Liver (tissue), 9 donors: ENCODE data around the gene AKAP13. TPM values are rescaled to one million over a fixed set of nuclear protein-coding genes. Genes with fewer than 3 reads are reported as not detected.
A peak's percentile ranks its signal among the peaks of the same experiment; 100 is the strongest.

Experiments
- DNase-seq: peaks from one replicate; pipeline ENCODE4 v3.0.0-alpha.2; 2017; ENCODE audit warnings: low spot score
- H3K27ac ChIP-seq, 2 donors: one replicate each; pipeline ENCODE4 v1.7.0; 2013; ENCODE audit warnings: inconsistent platforms in 2 of 2, low read length in 2 of 2, control low read depth in 1 of 2, low read depth in 1 of 2, mild to moderate bottlenecking in 1 of 2
- H3K27me3 ChIP-seq, 4 donors: one replicate each; pipeline versions ENCODE4 v1.6.1 to v1.7.0; 2013; ENCODE audit warnings: low read length in 3 of 4, inconsistent platforms in 1 of 4, mild to moderate bottlenecking in 1 of 4, moderate library complexity in 1 of 4; ENCODE audit not compliant: control insufficient read depth in 4 of 4, insufficient read depth in 4 of 4
- H3K36me3 ChIP-seq, 4 donors: one replicate each; pipeline versions ENCODE4 v1.6.1 to v1.7.0; 2013; ENCODE audit warnings: low read length in 3 of 4, mild to moderate bottlenecking in 3 of 4, low read depth in 1 of 4, moderate library complexity in 1 of 4; ENCODE audit not compliant: control insufficient read depth in 4 of 4, insufficient read depth in 3 of 4
- H3K4me1 ChIP-seq, 4 donors: one replicate each; pipeline versions ENCODE4 v1.6.1 to v1.7.0; 2013; ENCODE audit warnings: low read length in 3 of 4, mild to moderate bottlenecking in 3 of 4, moderate library complexity in 1 of 4; ENCODE audit not compliant: control insufficient read depth in 4 of 4, insufficient read depth in 4 of 4
- H3K4me3 ChIP-seq, 3 donors: one replicate each; pipeline versions ENCODE4 v1.6.1 to v1.7.0; 2013; ENCODE audit warnings: low read length in 3 of 3, control low read depth in 1 of 3, low read depth in 1 of 3, mild to moderate bottlenecking in 1 of 3
- H3K9ac ChIP-seq, 2 donors: one replicate each; pipeline ENCODE4 v1.7.0; 2013; ENCODE audit warnings: low read length in 2 of 2, mild to moderate bottlenecking in 2 of 2, moderate library complexity in 2 of 2, control low read depth in 1 of 2, low read depth in 1 of 2
- H3K9me3 ChIP-seq, 4 donors: one replicate each; pipeline versions ENCODE4 v1.6.1 to v1.7.0; 2013; ENCODE audit warnings: low read length in 3 of 4; ENCODE audit not compliant: control insufficient read depth in 4 of 4
- CTCF ChIP-seq: fragments of 150-350 bp; IDR thresholded peaks from 2 replicates; pipeline ENCODE4 v1.5.1; 2017; ENCODE audit warnings: improper control_type of control experiment, low read depth, low read length; ENCODE audit not compliant: missing input control
- EGR1 ChIP-seq, 2 donors: IDR thresholded peaks; 2 replicates each; pipeline ENCODE4 v1.6.1; 2016 to 2018; ENCODE audit warnings: antibody characterized with exemption in 2 of 2, low read depth in 2 of 2
- FOXA1 ChIP-seq: IDR thresholded peaks from 2 replicates; pipeline ENCODE4 v1.6.1; 2016; ENCODE audit warnings: antibody characterized with exemption
- FOXA2 ChIP-seq: IDR thresholded peaks from 2 replicates; pipeline ENCODE4 v1.6.1; 2016; ENCODE audit warnings: antibody characterized with exemption
- GABPA ChIP-seq, 2 donors: IDR thresholded peaks in 1 of 2; conservative IDR thresholded peaks in 1 of 2; 2 replicates each; pipeline ENCODE4 v1.6.1; 2016; ENCODE audit warnings: antibody characterized with exemption in 2 of 2, mild to moderate bottlenecking in 1 of 2, moderate library complexity in 1 of 2
- HNF4A ChIP-seq, 2 donors: conservative IDR thresholded peaks; 2 replicates each; pipeline ENCODE4 v1.6.1; 2016; ENCODE audit warnings: antibody characterized with exemption in 2 of 2, mild to moderate bottlenecking in 2 of 2
- HNF4G ChIP-seq: IDR thresholded peaks from 2 replicates; pipeline ENCODE4 v1.6.1; 2016; ENCODE audit warnings: antibody characterized with exemption
- MAX ChIP-seq: IDR thresholded peaks from 2 replicates; pipeline ENCODE4 v1.6.1; 2016; ENCODE audit warnings: antibody characterized with exemption
- NR2F2 ChIP-seq: IDR thresholded peaks from 2 replicates; pipeline ENCODE4 v1.6.1; 2016; ENCODE audit warnings: antibody characterized with exemption
- RAD21 ChIP-seq, 2 donors: IDR thresholded peaks; 2 replicates each; pipeline ENCODE4 v1.6.1; 2016; ENCODE audit warnings: antibody characterized with exemption in 2 of 2, mild to moderate bottlenecking in 2 of 2
- RXRA ChIP-seq, 2 donors: IDR thresholded peaks; 2 replicates each; pipeline ENCODE4 v1.6.1; 2017 to 2018; ENCODE audit warnings: antibody characterized with exemption in 2 of 2, mild to moderate bottlenecking in 1 of 2
- SP1 ChIP-seq: IDR thresholded peaks from 2 replicates; pipeline ENCODE4 v1.6.1; 2018; ENCODE audit warnings: antibody characterized with exemption, mild to moderate bottlenecking
- TAF1 ChIP-seq: conservative IDR thresholded peaks from 2 replicates; pipeline ENCODE4 v1.6.1; 2016; ENCODE audit warnings: antibody characterized with exemption, mild to moderate bottlenecking
- YY1 ChIP-seq: IDR thresholded peaks from 2 replicates; pipeline ENCODE4 v1.6.1; 2016; ENCODE audit warnings: antibody characterized with exemption, mild to moderate bottlenecking
- WGBS: extraction: QIAGEN DNeasy Blood & Tissue Kit; methylation state at CpG from one replicate; pipeline ENCODE4 v1.1.7; 2013; 5-methylcytosine and 5-hydroxymethylcytosine counted together
- polyA plus RNA-seq, 2 donors: library from polyadenylated mRNA; stranded (reverse) in 1 of 2; unstranded in 1 of 2; fragments of 200-250 nt in 1 of 2; fragments of >200 nt in 1 of 2; fragmentation: Nextera tagmentation in 1 of 2; extraction: Ambion mirVana in 1 of 2; gene quantifications; one replicate each; pipeline versions ENCODE4 v1.2.1 to v1.2.3, GENCODE V29; 2013 to 2015
- total RNA-seq, 2 donors: library from RNA; depleted of rRNA; stranded (reverse); fragments of >200 nt; gene quantifications; one replicate each; pipeline ENCODE4 v1.2.3, GENCODE V29; 2014
- TF ChIP-seq, protein P1 (sequence below): IDR thresholded peaks from 2 replicates; pipeline ENCODE4 v1.6.1; 2016; ENCODE audit warnings: antibody characterized with exemption
- TF ChIP-seq, protein P2 (sequence below): IDR thresholded peaks from 2 replicates; pipeline ENCODE4 v1.6.1; 2016; ENCODE audit warnings: antibody characterized with exemption
- donor health status: healthy.
- donor health status: healthy.
- donor health status: healthy.
- donor health status: healthy.
- donor health status: healthy.

The AKAP13 gene
- total and polyA plus RNA-seq, 4 donors = 18.6 to 92.3 (median 37.4) TPM

DNA sequence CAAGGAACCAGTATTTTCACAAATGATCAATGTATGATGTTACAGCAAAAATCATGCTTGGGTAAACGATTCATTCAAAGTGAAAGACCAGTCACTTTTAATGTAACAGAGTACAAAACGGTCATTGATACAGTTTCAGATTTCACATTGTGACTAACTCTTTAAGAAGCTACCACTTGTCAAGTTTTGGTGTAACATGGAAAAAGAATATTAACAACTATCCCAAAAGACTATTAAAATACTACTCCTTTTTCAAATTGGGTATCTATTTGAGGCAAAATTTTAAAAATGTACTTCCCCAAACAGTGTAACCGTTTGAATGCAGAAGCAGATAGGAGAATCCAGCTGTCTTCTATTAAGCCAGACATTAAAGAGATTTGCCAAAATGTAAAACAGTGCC, 31.7 kb downstream of the AKAP13 start:
- Histone ChIP-seq H3K4me1 (peaks cover 0 to 8% (median 3%) of the 10 kb centered on the region in 4 donors), H3K27ac (no peak overlapping the region), H3K36me3 (no peaks in the 10 kb centered on the region)

DNA sequence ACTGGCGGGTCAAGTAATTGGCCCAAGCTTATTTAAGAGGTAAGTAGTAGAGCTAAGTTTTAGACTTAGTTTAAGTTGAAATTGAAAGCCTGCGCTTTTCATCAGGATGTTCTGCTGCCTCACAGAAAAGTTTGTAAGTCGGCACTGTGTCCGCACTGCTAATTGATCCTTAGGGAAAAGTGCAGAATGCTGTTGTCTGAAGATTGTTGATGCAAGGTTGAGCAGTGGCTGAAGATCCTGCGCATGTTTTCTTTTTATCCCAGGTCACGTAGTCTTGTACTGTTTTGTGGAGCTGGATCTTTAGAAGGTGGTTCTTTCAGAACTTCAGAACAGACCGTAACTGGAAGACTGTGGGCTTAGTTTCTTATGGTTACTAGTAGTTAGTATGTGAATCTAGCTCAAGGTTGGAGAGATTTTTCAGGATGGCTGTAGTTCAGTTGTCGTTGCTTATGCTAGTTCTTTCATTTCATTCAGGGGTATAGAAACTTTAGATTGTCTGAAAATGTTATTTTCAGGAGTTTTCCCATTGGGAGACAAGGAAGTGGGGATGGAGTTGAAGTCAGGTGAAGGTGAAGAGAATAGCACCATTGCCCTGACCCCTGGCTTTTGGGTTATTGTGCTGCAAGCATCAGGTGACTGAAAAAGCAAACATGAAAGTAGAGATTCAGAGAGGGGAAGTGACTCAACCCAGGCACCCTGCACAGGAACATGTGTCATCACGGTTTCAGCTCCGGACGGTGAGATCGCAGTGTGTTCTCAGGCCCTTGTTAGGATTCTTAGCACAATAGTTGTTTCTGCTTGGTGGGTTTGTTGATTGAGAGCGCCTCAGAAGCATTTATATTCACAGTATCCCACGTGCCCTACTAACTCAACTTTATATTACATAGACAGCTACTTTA, 32.8 kb downstream of the AKAP13 start:
- 68% methylated on average over 14 of the region's 14 CpGs for WGBS
- DNase-seq = no peak
- H3K9me3 ChIP-seq = no peaks in the 10 kb centered on the region
- no peak overlapping the region for H3K4me3 ChIP-seq
- H3K36me3 ChIP-seq = no peaks in the 10 kb centered on the region
- H3K27me3 ChIP-seq = no peaks in the 10 kb centered on the region
- no peak overlapping the region for H3K9ac ChIP-seq
- H3K4me1 ChIP-seq = peaks cover 0 to 8% (median 3%) of the 10 kb centered on the region in 4 donors
- H3K27ac ChIP-seq = peak overlapping the region in 1 of 2 donors; percentile 8
- TF ChIP-seq TAF1 (no peak), GABPA (IDR thresholded peaks at IDR 0.05 in 1 of 2, conservative IDR thresholded peaks at IDR 0.05 in 1 of 2) (peak in 1 of 2 donors; percentile 70), CTCF (no peak), EGR1 (IDR thresholded peaks at IDR 0.05; ENCODE audit: low read depth in 2 of 2) (peak in 1 of 2 donors; percentile 57), RXRA (IDR thresholded peaks at IDR 0.05) (peak; percentile 94 to 97), NR2F2 (peak; percentile 66), FOXA1 (no peak), FOXA2 (peak; percentile 86), YY1 (peak; percentile 42), SP1 (peak; percentile 48), HNF4A (conservative IDR thresholded peaks at IDR 0.05) (peak; percentile 81 to 82), RAD21 (IDR thresholded peaks at IDR 0.05) (peak; percentile 55 to 56), HNF4G (peak; percentile 23), MAX (peak; percentile 91)
- TF ChIP-seq, protein P1, sequence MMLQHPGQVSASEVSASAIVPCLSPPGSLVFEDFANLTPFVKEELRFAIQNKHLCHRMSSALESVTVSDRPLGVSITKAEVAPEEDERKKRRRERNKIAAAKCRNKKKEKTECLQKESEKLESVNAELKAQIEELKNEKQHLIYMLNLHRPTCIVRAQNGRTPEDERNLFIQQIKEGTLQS = peak; percentile 83
- TF ChIP-seq, protein P2, sequence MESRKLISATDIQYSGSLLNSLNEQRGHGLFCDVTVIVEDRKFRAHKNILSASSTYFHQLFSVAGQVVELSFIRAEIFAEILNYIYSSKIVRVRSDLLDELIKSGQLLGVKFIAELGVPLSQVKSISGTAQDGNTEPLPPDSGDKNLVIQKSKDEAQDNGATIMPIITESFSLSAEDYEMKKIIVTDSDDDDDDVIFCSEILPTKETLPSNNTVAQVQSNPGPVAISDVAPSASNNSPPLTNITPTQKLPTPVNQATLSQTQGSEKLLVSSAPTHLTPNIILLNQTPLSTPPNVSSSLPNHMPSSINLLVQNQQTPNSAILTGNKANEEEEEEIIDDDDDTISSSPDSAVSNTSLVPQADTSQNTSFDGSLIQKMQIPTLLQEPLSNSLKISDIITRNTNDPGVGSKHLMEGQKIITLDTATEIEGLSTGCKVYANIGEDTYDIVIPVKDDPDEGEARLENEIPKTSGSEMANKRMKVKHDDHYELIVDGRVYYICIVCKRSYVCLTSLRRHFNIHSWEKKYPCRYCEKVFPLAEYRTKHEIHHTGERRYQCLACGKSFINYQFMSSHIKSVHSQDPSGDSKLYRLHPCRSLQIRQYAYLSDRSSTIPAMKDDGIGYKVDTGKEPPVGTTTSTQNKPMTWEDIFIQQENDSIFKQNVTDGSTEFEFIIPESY = peak; percentile 56

More for the DNA sequence above, 31.7 kb downstream of the AKAP13 start:
- no peaks in the 10 kb centered on the region for H3K9me3 ChIP-seq
- DNase-seq = no peak
- no peak overlapping the region for H3K4me3 ChIP-seq
- H3K9ac ChIP-seq = no peak overlapping the region
- no peaks in the 10 kb centered on the region for H3K27me3 ChIP-seq
- WGBS = 51% methylated on average over 3 of the region's 3 CpGs
- TF ChIP-seq TAF1 (no peak), NR2F2 (no peak), RXRA (IDR thresholded peaks at IDR 0.05) (no peak), SP1 (no peak), YY1 (no peak), GABPA (IDR thresholded peaks at IDR 0.05 in 1 of 2, conservative IDR thresholded peaks at IDR 0.05 in 1 of 2) (no peak), CTCF (no peak), EGR1 (IDR thresholded peaks at IDR 0.05; ENCODE audit: low read depth in 2 of 2) (no peak), FOXA1 (no peak), RAD21 (IDR thresholded peaks at IDR 0.05) (no peak)
- TF ChIP-seq, protein P1 = no peak
